Stimulated activated CD8-positive, alpha-beta memory T cell treated with anti-CD3 and anti-CD28 coated beads, Interleukin-7, amount 100 ng/mL, for 4 hours (primary cell): ENCODE results near the gene PIP5K1B.
"Not testable (repeated sequence)": the region's sequence is repeated elsewhere in the genome, so short reads cannot be mapped to it uniquely, and the experiment has no call there.

ENCODE experiments used
- DNase-seq, 2 donors: peaks; one replicate each; pipeline ENCODE4 v3.0.0-alpha.2; 2020; ENCODE audit warnings: low read depth in 2 of 2

Gene PIP5K1B

GRCh38 chr9:68986949-68987348, 281.9 kb downstream of the PIP5K1B start:
- not testable (repeated sequence) for DNase-seq

GRCh38 chr9:68991457-68991856, 286.4 kb downstream of the PIP5K1B start:
- no peak for DNase-seq

GRCh38 chr9:68995776-68996175, 290.7 kb downstream of the PIP5K1B start:
- no peak for DNase-seq

GRCh38 chr9:68996462-68996861, 291.4 kb downstream of the PIP5K1B start:
- DNase-seq = no peak

GRCh38 chr9:68997666-68998065, 292.6 kb downstream of the PIP5K1B start:
- DNase-seq = no peak

- DNase-seq = no peak
Observed at GRCh38 chr9:68998385-68998784, 293.3 kb downstream of the PIP5K1B start.

- DNase-seq = no peak
Observed at GRCh38 chr9:68998812-68999211, 293.8 kb downstream of the PIP5K1B start.

GRCh38 chr9:68999393-69000105, 294.5 kb downstream of the PIP5K1B start:
- peak; percentile 20 to 38 for DNase-seq

- no peak for DNase-seq
Observed at GRCh38 chr9:69001921-69002320, 296.9 kb downstream of the PIP5K1B start.

- no peak for DNase-seq
Observed at GRCh38 chr9:69003051-69003450, 298.0 kb downstream of the PIP5K1B start.

- no peak for DNase-seq
Observed at GRCh38 chr9:69004836-69005235, 299.8 kb downstream of the PIP5K1B start.

- no peak for DNase-seq
Observed at GRCh38 chr9:69009708-69010107, 304.7 kb downstream of the PIP5K1B start.

- DNase-seq = no peak
Observed at GRCh38 chr9:69012696-69013381, 307.8 kb downstream of the PIP5K1B start.

- no peak for DNase-seq
Observed at GRCh38 chr9:69013382-69013727, 308.3 kb downstream of the PIP5K1B start.

GRCh38 chr9:69014013-69014412, 309.0 kb downstream of the PIP5K1B start, which contains the start of gene PRKACG:
PRKACG (minus strand) TSS chr9:69014113; CDS start chr9:69014092, 21 bp downstream.
- no peak for DNase-seq

GRCh38 chr9:69016191-69017096, 311.4 kb downstream of the PIP5K1B start:
- DNase-seq = no peak

- no peak for DNase-seq
Observed at GRCh38 chr9:69018737-69019136, 313.7 kb downstream of the PIP5K1B start.

GRCh38 chr9:69019808-69020207, 314.8 kb downstream of the PIP5K1B start:
- no peak for DNase-seq

- no peak for DNase-seq
Observed at GRCh38 chr9:69020301-69021145, 315.5 kb downstream of the PIP5K1B start.

- DNase-seq = no peak
Observed at GRCh38 chr9:69023650-69024049, 318.6 kb downstream of the PIP5K1B start.

GRCh38 chr9:69027355-69028097, 322.5 kb downstream of the PIP5K1B start:
- DNase-seq = peak in 1 of 2 donors; percentile 11
